COR-L47 (cell line): Measurements from ENCODE around the gene ZXDC.

Experiments used
- DNase-seq: peaks from one replicate; lab custom pipeline; 2025; lab: John Stamatoyannopoulos, UW

Gene ZXDC

DNA sequence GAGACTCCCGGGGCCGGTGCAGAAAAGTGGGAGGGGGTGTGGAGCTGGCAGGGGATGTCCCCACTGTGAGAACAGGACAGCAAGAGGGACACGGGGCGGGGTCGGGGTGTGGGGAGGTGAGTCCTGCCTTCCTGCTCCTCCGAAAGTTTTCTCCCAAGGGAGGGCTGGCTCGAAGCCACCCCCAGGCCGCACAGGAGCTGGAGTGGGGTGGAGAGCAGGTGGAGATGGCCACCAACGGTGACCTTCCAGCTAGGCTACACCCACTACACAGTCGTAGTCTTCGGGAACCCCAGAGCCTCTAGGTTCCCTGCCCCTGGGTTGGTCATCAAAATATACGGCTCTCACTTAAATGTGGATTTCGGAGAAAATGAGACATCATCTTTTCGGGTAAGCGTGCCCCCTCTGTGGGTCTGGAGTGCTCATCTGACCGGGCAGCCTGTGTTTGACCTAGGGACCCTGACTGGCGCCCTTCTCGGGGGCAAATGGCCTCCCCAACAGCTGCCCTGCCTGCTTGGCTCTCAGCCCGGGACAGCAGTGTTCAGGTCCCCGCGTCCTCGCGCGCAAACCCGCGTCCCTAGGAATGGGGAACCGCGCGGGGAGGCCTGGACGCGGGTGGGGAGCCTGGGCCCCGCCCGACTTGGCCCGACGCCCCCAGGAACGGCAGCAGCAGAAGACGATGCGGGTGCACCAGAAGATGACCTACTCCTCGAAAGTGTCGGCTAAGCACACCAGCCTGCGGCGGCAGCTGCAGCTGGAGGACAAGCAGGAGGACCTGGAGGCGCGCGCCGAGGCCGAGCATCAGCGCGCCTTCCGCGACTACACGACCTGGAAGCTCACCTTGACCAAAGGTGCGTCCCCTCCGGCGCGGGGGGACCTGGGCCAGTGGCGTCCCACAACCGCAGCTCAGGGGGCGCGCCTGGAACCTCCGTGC is 59.8 kb downstream of the ZXDC start:
- no peak for DNase-seq

DNA sequence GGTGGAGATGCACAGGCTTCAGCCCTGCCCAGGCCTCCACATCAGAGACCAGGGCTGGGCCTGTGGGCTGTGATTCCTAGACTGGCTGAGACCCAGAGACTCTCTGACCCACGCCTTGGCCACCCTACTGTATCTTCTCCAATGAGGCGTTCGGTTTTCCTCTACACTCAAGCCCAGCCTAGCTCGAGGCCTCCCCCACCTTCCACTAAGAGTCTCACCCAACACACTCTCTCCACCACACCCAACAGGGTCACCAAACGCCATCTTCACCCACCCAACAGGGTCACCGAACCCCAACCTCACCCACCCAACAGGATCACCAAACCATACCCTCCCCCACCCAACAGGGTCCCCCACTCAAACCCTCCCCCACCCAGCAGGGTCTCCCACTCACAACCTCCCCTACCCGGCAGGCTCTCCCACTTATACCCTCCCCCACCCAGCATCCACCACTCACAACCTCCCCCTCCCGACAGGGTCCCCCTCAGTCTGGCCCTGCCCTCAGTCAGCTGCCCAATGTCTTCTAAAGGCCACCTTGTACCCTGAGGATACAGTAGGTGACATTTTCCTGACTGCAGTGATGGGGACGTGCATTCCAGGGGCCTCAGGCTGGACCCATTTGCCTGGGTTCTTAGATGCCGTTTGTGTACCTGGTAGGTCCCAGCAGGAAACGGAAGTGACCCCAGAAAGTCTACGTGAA is 60.6 kb downstream of the ZXDC start:
- no peak for DNase-seq

DNA sequence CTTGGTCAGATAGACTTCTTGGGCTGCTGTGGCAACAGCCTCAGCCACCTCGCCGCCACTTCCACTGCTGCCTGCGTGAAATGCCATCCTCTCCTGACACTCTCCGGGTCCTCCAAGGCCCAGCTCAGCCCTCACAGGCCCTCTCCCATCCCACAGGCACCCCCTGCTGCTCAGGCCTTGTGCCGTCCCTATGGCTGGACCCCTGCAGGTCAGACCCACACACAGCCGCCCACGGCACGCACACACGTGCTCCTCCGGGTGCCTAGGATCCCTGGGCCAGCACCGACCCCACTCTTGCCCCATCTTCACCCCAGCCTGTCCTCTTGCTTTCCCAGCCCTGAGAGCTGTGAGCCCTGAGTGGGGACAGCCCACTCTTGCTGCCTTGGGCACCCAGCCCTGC is 61.3 kb downstream of the ZXDC start:
- no peak for DNase-seq

DNA sequence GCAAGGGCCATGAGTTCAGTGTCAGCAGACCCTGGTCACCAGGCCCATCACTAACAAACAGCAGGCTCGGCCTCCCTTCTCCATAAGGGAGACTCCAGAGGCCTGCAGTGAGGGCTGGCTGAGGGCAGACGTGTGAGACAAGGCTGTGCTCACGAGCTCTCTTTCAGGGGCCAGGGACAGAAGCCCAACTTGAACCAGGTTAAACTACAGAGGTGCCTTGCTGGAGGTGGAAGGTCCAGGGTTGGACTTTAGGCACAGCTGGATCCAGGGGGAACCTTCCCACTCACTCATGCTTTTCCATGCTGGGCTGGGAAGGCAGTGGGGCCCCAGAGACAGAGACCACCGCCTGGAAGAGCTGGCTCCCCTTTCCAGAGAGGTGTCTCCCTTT is 62.0 kb downstream of the ZXDC start:
- DNase-seq, result no peak

DNA sequence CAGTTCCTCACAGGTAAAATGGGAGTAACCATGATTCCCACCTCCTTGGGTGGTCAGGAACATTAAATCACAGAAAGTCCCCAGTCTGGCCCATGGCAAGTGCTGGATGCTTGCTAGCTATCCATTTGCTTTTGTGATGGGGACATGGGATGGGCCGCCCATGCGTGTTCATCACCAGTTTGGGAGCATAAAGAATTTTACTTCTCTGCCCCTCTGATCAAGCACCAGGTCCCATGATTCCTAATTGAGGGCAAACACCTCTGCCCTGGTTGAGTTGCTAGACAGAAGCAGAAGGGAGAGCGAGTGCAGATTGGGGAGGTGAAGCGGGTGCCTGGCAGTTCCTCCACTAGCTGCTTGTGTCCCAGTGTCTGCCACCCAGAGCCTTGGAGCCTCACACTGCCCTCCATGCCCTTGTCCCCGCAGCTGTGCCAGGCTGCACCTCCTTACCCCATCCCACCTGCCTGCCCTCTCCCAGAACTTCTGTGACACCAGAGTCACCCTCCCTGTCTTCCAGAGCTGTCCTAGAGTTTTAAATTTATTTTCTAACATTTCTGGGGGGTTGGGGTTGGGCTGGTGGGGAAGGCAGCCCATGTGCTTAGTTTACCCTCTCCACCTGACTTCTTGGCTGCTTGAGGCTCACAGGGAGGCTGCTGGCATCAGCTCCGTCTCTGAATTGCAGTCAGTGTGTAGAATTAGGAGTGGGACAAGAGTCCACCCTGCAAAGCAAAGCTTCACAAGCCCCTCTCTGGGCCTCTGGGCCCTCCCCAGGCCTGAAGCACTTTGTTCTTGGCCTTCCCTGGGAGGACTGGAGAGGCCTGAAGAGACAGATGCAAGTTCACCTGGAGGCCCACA is 62.6 kb downstream of the ZXDC start:
- DNase-seq, result no peak

DNA sequence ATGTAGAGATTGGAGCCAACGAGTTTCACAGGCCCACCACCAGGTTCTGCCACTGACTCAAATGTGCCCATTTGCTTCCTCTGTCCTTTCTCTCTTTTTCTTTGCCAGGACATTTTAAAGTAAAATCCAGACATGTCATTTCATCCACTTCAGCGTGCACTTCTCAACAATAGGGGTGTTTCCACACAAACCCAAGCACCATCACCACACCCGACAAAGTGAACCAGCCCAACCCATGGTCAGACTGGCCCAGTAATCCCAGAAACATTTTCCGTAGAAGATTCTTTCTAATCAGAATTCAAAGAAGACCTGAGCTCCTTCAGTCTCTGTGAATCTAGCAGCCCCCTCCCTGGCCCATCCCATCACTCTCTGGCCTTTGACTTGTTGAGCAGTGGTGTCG is 67.6 kb downstream of the ZXDC start:
- no peak for DNase-seq

DNA sequence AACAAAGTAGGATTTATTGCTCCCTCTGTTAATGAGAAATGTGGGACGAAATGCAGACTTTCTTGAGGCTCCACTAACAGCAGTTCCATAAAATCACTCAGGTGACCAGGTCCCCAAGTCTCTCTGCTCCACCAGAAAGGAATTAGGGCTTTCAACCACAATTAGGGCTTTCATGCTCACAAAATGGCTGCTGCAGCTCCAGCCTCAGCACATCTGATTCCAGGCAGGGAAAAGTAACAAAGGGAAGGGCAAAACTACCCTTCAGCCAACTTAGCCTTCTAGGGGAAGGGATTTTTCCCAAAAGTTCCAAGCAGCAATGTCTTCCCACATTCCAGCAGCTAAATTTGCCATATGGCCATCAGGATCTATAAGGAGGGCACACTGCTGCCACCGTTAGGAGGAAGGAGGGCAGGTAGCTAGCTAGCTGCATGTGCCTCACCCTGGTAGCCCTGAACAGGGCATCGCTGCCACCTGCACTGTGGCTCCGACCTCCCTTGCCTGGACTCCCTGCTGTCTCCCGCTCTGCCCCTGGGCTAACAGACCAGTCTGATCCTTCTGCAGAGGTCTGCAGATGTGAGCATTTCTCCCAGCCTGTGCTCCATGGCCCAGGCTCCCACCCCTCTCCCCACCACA is 68.2 kb downstream of the ZXDC start:
- DNase-seq, result no peak

DNA sequence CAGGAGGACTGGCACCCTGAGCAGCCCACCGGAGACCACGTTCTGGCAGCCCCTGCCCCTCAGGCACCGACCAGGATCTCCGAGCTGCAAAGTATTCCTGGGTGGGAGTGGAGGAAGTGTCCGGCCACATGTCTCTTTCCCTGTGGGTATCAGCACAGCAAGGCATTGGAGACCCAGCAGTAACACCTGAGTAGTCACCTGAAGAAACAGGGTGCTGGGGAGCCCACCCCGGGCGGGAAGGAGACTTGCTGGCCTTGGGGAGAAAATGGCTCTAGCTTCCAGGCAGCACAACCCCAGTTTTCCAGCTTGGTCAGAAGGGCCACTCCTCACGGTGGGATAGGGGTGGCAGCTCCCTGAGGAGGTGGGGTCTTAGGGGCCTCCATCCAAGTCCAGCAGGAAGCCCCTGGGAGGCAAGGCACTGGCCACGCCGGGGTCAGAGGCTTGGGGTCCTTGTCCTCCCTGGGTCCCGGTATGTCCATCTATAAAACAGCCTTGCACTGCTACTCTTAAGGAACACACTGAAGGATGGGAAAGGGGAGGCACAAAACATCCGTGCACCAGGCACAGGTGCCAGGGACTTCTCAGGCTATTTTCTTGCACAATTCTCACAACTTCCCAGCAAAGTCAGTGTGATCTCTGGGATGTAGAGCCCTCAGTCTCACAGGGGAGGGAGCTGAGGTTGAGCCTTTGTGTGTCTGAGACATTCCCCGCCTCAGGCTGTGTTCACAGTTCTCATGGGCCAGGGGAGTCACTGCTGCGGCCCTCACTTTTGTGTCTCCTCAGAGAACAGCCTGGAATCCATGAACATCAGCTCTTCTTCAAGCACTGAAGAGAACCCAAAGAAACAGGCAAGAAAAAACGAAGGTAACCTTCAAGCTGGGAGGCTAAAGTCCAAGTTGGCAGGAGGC is 69.0 kb downstream of the ZXDC start:
- DNase-seq, result no peak

DNA sequence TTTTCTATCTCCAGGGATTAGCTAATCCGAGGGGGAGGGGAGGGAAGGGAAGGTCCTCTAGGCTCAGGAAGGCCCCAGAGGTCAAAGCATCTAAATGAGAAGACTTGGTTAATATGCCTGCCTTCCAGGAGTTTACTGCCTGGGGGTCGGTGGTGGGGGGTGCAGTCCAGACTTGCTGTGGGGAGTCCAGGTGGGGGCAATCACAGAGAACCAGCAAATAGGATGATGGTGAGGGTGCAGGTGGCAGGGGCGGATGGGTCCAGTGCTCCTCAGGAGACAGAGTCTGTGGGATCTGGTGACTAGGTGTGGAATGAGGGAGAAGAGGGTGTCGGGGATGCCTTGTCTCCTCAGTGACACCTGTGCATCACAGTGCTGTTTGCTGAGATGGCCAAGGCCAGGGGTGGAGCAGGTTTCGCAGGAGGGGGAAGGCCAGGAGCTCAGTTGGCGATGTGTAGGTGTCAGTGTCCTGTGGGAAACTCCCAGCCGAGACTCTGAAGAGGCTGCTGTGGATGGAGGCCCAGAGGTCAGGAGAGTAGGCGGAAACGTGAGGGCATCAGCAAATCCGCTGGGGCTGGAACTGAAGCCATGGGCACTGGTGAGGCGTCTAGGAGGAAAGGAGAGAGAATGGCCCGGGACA is 72.9 kb downstream of the ZXDC start:
- DNase-seq, result no peak

DNA sequence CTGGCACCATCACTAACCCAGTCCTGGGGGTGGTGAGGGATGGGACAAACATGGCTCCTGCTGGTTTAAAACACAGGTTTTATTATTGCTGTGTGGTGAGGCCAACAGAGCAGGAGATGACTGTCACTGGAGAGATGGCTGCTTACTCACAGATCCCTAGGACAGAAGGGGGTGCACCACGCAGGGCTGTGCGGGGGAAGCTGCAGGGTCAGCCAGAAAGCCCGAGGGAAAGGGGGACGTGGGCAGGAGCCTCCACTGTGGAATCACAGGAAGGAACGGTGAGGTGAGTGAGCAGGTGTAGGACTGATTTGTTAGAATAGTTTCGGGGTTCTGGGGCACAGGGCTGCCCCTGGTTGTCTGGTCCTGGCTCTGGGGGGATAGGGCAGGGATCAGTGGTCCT is 73.5 kb downstream of the ZXDC start:
- DNase-seq, result no peak

DNA sequence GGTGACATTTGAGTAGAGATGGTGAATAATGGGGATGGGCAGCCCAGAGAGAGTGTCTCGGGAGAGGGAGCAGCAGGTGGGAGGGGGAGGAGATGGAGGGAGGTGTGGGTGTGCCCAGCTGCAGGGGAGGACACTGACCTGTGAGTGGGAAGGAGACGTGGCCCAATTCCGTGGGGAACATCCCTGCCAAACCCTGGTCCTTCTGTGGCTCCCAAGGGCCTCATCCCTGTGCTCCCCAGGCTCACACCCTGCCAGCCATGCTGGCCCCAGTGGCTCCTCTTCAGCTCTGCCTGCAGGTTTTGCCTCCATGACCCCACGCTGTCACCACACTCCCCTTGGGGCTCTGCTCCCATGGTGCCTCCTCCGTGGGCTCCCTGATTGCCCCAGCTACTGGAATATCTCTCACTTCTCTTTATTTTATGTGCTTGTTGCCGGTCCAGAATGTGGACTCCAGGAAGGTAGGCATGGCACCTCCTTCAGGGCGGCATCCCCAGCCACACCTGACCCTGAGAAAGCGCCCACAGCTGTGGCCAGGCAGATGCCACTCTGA is 74.0 kb downstream of the ZXDC start:
- DNase-seq, result no peak

DNA sequence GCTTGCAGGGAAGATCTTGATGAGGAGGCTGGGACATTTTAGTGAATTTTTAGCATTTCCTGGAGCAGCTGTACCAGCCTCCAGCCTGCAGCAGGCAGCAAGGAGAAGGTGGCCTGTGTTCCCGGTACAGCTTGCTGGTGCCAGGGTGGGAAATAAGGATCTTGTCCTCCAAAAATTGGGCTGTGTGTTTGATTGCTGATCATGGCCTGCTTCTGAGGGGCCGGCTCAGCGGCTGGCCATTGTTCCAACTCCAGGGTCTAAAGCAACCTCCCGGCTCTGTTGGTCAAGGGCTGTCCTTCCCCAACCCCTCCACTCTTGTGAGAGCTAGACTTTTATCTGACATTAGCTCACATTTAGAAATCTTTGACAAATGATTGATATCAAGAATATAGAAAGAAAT is 75.9 kb downstream of the ZXDC start:
- DNase-seq, result no peak

DNA sequence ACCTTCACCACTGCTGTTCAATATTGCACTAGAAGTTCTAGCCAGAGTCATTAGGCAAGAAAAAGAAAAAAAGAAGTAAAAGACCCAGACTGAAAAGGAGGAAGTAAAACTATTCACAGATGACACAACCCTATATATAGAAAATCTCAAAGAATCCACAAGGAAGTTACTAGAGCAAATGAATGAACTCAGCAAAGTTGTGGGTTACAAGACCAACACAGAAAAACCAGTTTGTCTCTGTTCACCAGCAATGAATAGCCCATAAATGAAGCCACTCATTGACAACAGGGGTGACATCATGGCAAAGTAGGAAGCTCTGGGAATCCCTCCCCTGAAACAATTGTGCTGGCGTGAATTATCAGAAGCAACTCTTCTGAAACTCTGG is 76.3 kb downstream of the ZXDC start:
- DNase-seq, result no peak

DNA sequence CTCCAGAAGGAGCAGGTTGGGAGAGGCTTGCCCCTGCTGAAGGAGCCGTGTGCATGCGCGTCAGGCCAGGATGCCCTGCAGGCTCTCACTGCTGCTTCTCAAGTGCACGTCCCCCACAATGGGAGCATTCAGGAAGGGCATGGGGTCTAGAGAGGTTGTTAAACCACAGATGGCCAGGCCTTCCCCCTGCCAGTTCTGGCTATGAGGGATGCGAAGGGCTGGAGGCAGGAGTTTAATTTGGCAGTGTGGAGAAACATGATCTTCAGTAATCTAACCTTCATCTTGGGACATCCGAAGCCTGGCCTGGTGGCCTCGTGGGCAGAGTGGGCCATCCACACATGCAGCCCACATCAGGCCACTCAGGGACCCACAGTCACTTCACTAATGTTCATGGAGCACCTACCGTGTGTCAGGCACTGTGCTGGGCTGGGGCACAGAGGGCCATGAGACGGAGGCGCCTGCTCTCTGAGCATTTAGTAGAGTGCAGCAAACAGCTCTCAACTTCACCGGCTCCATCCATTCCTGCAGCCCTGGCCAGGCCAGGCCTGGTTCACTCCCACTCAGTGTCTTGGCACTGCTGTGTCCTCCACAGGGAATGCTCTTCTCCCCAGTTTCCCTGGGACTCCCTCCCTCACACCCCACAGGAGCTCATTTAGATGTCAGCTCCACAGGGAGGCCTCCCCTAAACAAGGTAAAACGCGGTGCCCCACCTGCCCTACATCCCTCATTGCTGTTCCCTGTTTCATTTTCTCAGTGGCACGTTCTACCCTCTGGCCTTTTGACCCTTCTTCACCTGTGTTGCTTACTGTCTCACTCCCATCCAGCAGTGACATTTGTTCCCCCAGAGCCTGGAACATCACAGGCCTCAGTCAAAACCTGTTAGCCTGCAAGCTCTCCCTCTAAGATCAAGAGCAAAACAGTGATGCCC is 77.0 kb downstream of the ZXDC start:
- DNase-seq, result no peak

DNA sequence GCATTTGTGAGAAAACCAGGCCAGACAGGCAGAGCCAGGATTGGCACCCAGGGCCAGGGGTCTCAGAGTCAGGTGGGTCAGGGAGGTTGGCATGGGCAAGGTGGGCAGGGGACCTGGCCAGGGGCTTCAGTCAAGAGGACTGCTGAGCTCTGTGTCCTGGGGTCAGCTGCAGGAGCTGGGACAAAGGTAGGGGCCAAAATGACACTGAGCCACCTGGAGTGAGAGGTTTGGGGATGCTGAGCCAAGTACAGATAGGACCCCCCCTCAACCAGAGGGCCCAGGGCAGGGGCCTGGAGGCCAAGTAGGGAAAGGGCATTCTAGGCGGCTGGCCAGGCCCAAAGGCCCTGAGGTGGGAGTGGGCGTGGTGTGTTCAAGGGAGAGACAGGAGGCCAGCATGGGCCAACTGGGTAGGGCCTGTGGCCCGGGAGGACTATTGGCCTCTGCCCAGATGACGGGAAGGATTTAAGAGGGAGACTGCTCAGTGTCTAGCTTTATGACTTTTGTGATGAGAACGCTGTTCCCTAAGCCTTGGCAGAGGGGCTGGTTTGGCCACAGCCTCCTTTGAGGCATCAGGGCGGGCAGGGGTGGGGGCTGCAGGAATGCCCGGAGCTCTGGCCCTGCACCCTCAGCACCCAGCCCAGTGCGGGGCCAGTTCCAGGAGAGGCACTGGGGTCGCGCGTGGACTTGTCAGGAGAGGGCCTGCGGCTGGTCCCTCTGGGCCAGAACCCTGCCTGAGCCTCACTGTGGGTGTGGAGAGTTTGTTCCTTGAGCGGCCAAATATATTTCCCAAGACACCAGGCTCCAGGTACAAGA is 77.9 kb downstream of the ZXDC start:
- DNase-seq, result no peak

DNA sequence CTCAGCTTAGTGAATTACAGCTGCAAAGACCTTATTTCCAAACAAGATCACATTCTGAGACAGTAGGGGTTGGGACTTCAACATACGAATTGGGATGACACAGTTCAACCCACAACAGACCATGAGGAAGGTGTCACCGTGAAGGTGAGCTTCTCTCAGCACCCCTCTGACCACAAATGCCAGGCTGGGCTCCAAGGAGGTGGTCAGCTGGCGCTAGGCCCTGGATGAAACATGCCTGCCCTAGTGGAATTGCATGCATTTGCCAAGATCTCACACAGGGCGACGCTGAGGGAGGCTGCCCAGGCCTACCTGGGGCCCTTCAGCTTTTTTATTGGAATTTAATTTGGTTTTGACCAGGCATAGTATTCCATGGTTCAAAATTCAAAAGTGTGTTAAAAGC is 79.2 kb downstream of the ZXDC start:
- DNase-seq, result no peak

DNA sequence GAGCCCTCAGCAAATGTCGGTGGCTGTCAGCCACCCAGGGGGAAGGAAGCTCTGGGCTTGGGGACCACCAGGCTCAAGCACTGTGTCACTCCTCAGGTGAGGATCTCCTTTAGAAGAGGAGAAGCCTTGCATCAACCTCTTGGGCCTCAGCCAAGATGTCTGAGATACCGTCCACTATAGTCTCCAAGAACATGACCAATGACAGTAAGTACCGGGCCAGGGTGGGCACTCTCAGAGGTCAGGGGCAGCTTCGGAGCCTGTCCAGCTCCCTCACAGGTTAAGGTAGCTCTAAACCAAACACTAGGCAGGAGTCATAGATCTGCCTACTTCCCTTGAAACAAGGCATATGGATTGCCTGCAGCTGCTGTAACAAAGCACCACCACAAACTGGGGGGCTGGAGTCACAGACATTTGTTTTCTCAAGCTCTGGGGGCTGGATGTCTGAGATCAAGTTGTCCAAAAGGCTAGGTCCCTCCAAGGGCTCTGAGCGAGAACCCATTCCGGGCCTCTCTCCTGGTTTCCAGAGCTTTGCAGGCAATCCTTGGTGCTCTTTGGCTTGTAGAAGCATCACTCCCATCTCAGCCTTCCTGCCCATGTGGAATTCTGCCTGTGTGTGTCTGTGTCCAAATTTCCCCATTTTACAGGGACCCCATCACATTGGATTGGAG is 79.7 kb downstream of the ZXDC start:
- DNase-seq, result no peak

DNA sequence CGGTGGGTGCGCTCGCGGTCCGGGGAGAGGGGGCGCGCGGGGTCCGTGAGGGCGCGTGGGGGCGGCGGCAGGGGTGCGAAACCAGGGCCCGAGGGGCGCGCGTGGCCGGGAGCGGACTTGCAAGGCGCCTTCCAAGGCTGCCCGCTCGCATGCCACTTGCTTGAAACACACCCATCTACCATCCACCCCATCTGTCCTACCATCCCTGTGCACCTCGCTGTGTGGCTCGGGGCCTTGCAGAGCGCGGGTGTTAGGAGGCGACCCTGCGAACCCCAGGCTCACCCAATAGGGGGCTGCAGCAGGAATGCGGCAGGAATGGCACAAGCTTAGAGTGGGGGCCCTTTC is 80.7 kb downstream of the ZXDC start:
- DNase-seq, result no peak
